MM.1S (cell line): Measurements from ENCODE around the gene ZNRF1.
"Not testable (repeated sequence)": the region's sequence is repeated elsewhere in the genome, so short reads cannot be mapped to it uniquely, and the experiment has no call there.

ENCODE experiments used
- DNase-seq: peaks from one replicate; pipeline ENCODE4 v3.0.0-alpha.2; 2015
- H2AFZ ChIP-seq: fragments of 300-600 bp; sonication (generic); 2 replicates; pipeline ENCODE4 v1.6.0; 2016; ENCODE audit warnings: antibody characterized with exemption, low read length
- H3F3A ChIP-seq: fragments of 300-600 bp; sonication (generic); 2 replicates; pipeline ENCODE4 v1.6.1; 2016; ENCODE audit warnings: mild to moderate bottlenecking, antibody characterized with exemption, low read length, moderate library complexity, mixed read lengths; ENCODE audit not compliant: insufficient read depth
- H3K27ac ChIP-seq: fragments of 300-600 bp; sonication (generic); 2 replicates; pipeline ENCODE4 v1.5.1; 2016; ENCODE audit warnings: mild to moderate bottlenecking, low read length
- H3K27me3 ChIP-seq: fragments of 300-600 bp; sonication (generic); replicated peaks from 2 replicates; pipeline ENCODE4 v1.6.0; 2016; ENCODE audit warnings: low read length; ENCODE audit not compliant: insufficient read depth
- H3K36me3 ChIP-seq: fragments of 300-600 bp; sonication (generic); replicated peaks from 2 replicates; pipeline ENCODE4 v1.6.1; 2016; ENCODE audit warnings: mild to moderate bottlenecking, low read length, mixed read lengths; ENCODE audit not compliant: insufficient read depth
- H3K4me1 ChIP-seq: fragments of 300-600 bp; sonication (generic); 2 replicates; pipeline ENCODE4 v1.6.1; 2016; ENCODE audit warnings: low read length, mixed read lengths
- H3K4me2 ChIP-seq: fragments of 300-600 bp; sonication (generic); 2 replicates; pipeline ENCODE4 v1.6.0; 2016; ENCODE audit warnings: low read depth, low read length
- H3K4me3 ChIP-seq: fragments of 300-600 bp; sonication (generic); 2 replicates; pipeline ENCODE4 v1.5.1; 2016; ENCODE audit warnings: low read length, mixed read lengths
- H3K79me2 ChIP-seq: fragments of 300-600 bp; sonication (generic); 2 replicates; pipeline ENCODE4 v1.6.1; 2016; ENCODE audit warnings: mixed run types, low read length, mixed read lengths
- H3K9ac ChIP-seq: fragments of 300-600 bp; sonication (generic); 2 replicates; pipeline ENCODE4 v1.6.1; 2016; ENCODE audit warnings: low read length, mixed read lengths
- H3K9me2 ChIP-seq: fragments of 300-600 bp; sonication (generic); replicated peaks from 2 replicates; pipeline ENCODE4 v1.6.1; 2016; ENCODE audit warnings: mild to moderate bottlenecking, low read length, mixed read lengths; ENCODE audit not compliant: insufficient read depth
- H3K9me3 ChIP-seq: fragments of 300-600 bp; sonication (generic); replicated peaks from 2 replicates; pipeline ENCODE4 v1.6.1; 2016; ENCODE audit warnings: mild to moderate bottlenecking, low read length, mixed read lengths; ENCODE audit not compliant: insufficient read depth
- H4K20me1 ChIP-seq: fragments of 300-600 bp; sonication (generic); 2 replicates; pipeline ENCODE4 v1.6.1; 2016; ENCODE audit warnings: mild to moderate bottlenecking, low read length, moderate library complexity, mixed read lengths; ENCODE audit not compliant: insufficient read depth
- EZH2 ChIP-seq: fragments of 300-600 bp; sonication (generic); optimal IDR thresholded peaks from 2 replicates; pipeline ENCODE3; 2017; ENCODE audit warnings: low read depth, mild to moderate bottlenecking, antibody characterized with exemption, low read length, mixed read lengths
- EZH2phosphoT487 ChIP-seq: fragments of 300-600 bp; sonication (generic); IDR thresholded peaks from 2 replicates; pipeline ENCODE4 v1.6.1; 2018; ENCODE audit warnings: antibody characterized with exemption, low read length
- TF ChIP-seq, protein P1 (sequence below): fragments of 300-600 bp; sonication (generic); IDR thresholded peaks from 2 replicates; pipeline ENCODE4 v1.5.1; 2016; ENCODE audit warnings: antibody characterized with exemption, low read length, mixed read lengths

ZNRF1 gene

GRCh38 chr16:75088216-75088615, 89.4 kb downstream of the ZNRF1 start:
- Histone ChIP-seq H3K79me2 (no peaks in the 10 kb centered on the region), H3K4me1 (no peaks in the 10 kb centered on the region)

DNA sequence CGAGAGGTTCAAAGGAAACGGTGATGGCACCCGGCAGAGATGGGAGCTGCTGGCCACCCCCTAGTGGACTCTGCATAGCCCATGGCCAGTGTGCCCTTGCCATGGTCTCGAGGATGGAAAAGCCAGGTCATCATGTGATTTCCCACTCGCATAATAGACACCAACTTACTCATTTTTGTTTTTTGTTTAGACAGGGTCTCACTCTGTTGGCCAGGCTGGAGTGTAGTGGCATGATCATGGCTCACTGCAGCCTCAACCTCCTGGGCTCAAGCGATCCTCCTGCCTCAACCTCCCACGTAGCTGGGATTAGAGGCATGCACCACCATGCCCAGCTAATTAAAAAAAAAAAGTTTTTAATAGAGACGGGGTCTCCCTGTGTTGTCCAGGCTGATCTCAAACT, 90.1 kb downstream of the ZNRF1 start:
- no peak overlapping the region for H3K4me2 ChIP-seq
- H3K27ac ChIP-seq: no peak overlapping the region
- no peak overlapping the region for H3K9ac ChIP-seq
- no peaks in the 10 kb centered on the region for H3F3A ChIP-seq
- TF ChIP-seq EZH2phosphoT487 (no peak), EZH2 (no peak)
- TF ChIP-seq, protein P1, sequence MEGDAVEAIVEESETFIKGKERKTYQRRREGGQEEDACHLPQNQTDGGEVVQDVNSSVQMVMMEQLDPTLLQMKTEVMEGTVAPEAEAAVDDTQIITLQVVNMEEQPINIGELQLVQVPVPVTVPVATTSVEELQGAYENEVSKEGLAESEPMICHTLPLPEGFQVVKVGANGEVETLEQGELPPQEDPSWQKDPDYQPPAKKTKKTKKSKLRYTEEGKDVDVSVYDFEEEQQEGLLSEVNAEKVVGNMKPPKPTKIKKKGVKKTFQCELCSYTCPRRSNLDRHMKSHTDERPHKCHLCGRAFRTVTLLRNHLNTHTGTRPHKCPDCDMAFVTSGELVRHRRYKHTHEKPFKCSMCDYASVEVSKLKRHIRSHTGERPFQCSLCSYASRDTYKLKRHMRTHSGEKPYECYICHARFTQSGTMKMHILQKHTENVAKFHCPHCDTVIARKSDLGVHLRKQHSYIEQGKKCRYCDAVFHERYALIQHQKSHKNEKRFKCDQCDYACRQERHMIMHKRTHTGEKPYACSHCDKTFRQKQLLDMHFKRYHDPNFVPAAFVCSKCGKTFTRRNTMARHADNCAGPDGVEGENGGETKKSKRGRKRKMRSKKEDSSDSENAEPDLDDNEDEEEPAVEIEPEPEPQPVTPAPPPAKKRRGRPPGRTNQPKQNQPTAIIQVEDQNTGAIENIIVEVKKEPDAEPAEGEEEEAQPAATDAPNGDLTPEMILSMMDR: no peak
- no peak overlapping the region for H2AFZ ChIP-seq
- no peak for DNase-seq
- H3K79me2 ChIP-seq: no peaks in the 10 kb centered on the region
- no peak overlapping the region for H3K4me3 ChIP-seq
- H3K4me1 ChIP-seq: no peaks in the 10 kb centered on the region
- no peaks in the 10 kb centered on the region for H3K9me2 ChIP-seq
- no peaks in the 10 kb centered on the region for H4K20me1 ChIP-seq
- H3K27me3 ChIP-seq: no peaks in the 10 kb centered on the region
- H3K9me3 ChIP-seq: no peaks in the 10 kb centered on the region
- no peaks in the 10 kb centered on the region for H3K36me3 ChIP-seq

More at GRCh38 chr16:75088216-75088615, 89.4 kb downstream of the ZNRF1 start:
- no peaks in the 10 kb centered on the region for H4K20me1 ChIP-seq
- H3K4me3 ChIP-seq: no peak overlapping the region
- DNase-seq: no peak
- no peaks in the 10 kb centered on the region for H3F3A ChIP-seq
- no peaks in the 10 kb centered on the region for H3K9me2 ChIP-seq
- H2AFZ ChIP-seq: no peak overlapping the region
- H3K27ac ChIP-seq: no peak overlapping the region
- H3K27me3 ChIP-seq: no peaks in the 10 kb centered on the region
- no peaks in the 10 kb centered on the region for H3K9me3 ChIP-seq
- no peak overlapping the region for H3K4me2 ChIP-seq
- H3K36me3 ChIP-seq: no peaks in the 10 kb centered on the region
- H3K9ac ChIP-seq: no peak overlapping the region
- TF ChIP-seq EZH2phosphoT487 (no peak), EZH2 (no peak)
- TF ChIP-seq, protein P1: no peak

- Histone ChIP-seq H3K27ac (no peak overlapping the region), H3K9me2 (no peaks in the 10 kb centered on the region), H3K9ac (no peak overlapping the region), H3K79me2 (no peaks in the 10 kb centered on the region), H3K9me3 (no peaks in the 10 kb centered on the region), H3K4me3 (no peak overlapping the region), H4K20me1 (no peaks in the 10 kb centered on the region), H3F3A (no peaks in the 10 kb centered on the region), H3K36me3 (no peaks in the 10 kb centered on the region), H3K27me3 (no peaks in the 10 kb centered on the region), H2AFZ (no peak overlapping the region), H3K4me2 (no peak overlapping the region), H3K4me1 (no peaks in the 10 kb centered on the region)
- TF ChIP-seq EZH2phosphoT487 (no peak), EZH2 (no peak)
- TF ChIP-seq, protein P1: no peak
- DNase-seq: no peak
Observed at GRCh38 chr16:75089486-75090202, 90.8 kb downstream of the ZNRF1 start.

DNA sequence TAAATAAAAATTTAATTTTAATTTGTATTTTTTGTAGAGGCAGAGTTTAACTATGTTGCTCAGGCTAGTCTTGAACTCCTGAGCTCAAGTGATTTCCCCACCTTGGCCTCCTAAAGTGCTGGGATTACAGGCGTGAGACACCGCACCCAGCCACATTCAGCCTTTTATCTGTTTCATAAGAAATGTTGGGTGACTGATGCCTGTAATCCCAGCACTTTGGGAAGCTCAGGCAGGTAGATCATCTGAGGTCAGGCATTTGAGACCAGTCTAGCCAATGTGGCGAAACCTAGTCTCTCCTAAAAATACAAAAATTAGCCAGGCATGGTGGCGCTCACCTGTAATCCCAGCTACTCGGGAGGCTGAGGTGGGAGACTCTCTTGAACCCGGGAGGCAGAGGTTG, 92.1 kb downstream of the ZNRF1 start:
- not testable (repeated sequence) for H3F3A ChIP-seq, H4K20me1 ChIP-seq, H2AFZ ChIP-seq, H3K4me3 ChIP-seq, H3K27ac ChIP-seq, H3K27me3 ChIP-seq, H3K4me2 ChIP-seq, H3K9ac ChIP-seq, DNase-seq, H3K9me3 ChIP-seq, H3K79me2 ChIP-seq, H3K9me2 ChIP-seq, H3K36me3 ChIP-seq, H3K4me1 ChIP-seq

DNA sequence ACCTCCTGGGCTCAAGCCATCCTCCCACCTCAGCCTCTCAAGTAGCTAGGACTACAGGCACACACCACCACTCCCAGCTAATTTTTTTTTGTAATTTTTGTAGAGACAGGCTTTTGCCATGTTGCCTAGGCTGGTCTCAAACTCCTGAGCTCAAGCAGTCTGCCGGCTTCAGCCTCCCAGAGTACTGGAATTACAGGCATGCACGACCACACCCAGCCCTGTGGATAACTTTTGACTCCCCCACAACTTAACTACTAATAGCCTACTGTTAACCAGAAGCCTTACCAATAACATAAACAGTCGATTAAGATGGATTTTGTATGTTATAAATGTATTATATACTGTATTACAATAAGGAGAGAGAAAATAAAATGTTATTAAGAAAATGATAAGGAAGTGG, 92.8 kb downstream of the ZNRF1 start:
- H3K9me2 ChIP-seq, H3K79me2 ChIP-seq, H3F3A ChIP-seq, H2AFZ ChIP-seq, H3K9me3 ChIP-seq, H3K4me1 ChIP-seq, H3K4me2 ChIP-seq, H3K27me3 ChIP-seq, H4K20me1 ChIP-seq, H3K36me3 ChIP-seq, DNase-seq, H3K27ac ChIP-seq, H3K4me3 ChIP-seq, H3K9ac ChIP-seq: not testable (repeated sequence)
